Measurements from ENCODE around the gene KHDRBS2.

KHDRBS2 gene

DNA sequence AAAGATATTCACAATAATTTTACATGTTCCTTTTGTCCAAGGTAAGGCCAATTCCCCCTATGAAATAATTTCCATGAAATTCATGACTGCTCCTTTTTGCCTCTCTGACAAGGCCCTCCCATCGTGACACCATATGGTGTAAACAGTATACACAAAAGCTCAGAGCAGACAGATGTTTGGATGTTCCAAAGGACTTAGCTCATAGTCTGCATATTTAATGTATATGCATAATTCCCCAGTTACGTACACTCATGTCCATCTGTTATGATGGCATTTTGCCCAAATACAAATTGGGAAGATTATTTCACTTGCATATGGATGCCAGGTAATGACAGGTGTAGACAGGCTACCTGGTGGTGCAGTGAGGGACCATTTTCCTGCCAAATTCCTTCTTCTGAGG is 376.5 kb downstream of the KHDRBS2 start:
- TF ChIP-seq, protein P1, sequence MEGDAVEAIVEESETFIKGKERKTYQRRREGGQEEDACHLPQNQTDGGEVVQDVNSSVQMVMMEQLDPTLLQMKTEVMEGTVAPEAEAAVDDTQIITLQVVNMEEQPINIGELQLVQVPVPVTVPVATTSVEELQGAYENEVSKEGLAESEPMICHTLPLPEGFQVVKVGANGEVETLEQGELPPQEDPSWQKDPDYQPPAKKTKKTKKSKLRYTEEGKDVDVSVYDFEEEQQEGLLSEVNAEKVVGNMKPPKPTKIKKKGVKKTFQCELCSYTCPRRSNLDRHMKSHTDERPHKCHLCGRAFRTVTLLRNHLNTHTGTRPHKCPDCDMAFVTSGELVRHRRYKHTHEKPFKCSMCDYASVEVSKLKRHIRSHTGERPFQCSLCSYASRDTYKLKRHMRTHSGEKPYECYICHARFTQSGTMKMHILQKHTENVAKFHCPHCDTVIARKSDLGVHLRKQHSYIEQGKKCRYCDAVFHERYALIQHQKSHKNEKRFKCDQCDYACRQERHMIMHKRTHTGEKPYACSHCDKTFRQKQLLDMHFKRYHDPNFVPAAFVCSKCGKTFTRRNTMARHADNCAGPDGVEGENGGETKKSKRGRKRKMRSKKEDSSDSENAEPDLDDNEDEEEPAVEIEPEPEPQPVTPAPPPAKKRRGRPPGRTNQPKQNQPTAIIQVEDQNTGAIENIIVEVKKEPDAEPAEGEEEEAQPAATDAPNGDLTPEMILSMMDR (IDR thresholded peaks at IDR 0.05; ENCODE audit: insufficient read depth, low read length, missing control alignments): no peak
- ChIA-PET POLR2A (no interaction called here), CTCF (no interaction called here)
- H3K4me3 ChIP-seq (ENCODE audit: low read depth, low read length): no peak overlapping the region
- DNase-seq (ENCODE audit: low read depth, low spot score): no peak

- CTCF ChIA-PET: no interaction called here
Measured at GRCh38 chr6:61901748-61902147, 384.3 kb downstream of the KHDRBS2 start.

DNA sequence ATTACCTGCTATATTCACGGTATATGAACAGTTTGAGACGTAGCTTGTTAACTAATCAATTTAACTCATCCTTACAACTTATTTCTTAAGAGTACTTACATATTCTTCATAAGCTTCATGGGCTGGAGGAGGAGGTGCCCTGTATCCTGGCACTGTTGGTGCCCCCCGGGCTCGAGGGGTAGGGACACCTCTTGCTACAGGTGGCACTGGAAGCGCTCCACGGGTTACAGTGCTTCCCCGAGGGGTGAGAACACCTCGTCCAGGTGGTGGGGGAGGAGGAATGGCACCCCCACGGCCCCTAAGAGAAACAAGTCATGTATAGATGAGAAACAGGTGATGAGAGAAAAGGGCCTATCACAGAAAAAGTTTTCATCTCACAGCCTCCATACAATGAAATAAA is 391.5 kb downstream of the KHDRBS2 start:
- TF ChIP-seq, protein P1 (IDR thresholded peaks at IDR 0.05; ENCODE audit: insufficient read depth, low read length, missing control alignments): no peak
- DNase-seq (ENCODE audit: low read depth, low spot score): no peak
- CTCF ChIA-PET: no interaction called here
- H3K4me3 ChIP-seq (ENCODE audit: low read depth, low read length): no peak overlapping the region
- POLR2A ChIA-PET: no interaction called here

More at GRCh38 chr6:61901748-61902147, 384.3 kb downstream of the KHDRBS2 start:
- POLR2A ChIA-PET: no interaction called here
- no peak for DNase-seq (ENCODE audit: low read depth, low spot score)
- TF ChIP-seq, protein P1 (IDR thresholded peaks at IDR 0.05; ENCODE audit: insufficient read depth, low read length, missing control alignments): no peak
- no peak overlapping the region for H3K4me3 ChIP-seq (ENCODE audit: low read depth, low read length)

DNA sequence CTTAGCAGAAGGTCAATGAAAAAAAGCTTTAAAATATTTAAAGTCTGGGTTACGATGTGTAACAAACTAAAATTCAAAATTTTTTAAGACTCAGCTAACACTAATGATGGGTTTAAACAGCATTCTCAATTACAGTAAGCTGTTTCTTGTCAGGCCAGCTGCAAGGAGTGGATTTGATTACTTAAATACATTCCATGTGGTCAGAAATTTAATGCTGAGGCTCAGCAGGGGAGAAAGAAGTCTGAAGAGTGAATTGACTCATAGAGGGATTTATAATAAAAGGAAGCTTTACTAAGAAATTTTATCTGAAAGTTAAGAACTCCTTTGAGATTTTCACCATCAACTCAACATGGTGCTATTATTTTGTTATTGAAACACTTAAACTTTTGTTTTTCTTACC is 398.6 kb downstream of the KHDRBS2 start:
- no peak for DNase-seq (ENCODE audit: low read depth, low spot score)
- POLR2A ChIA-PET: no interaction called here
- H3K4me3 ChIP-seq (ENCODE audit: low read depth, low read length): no peak overlapping the region
- TF ChIP-seq, protein P1 (IDR thresholded peaks at IDR 0.05; ENCODE audit: insufficient read depth, low read length, missing control alignments): no peak
- CTCF ChIA-PET: no interaction called here

GRCh38 chr6:61886608-61887259 is 399.3 kb downstream of the KHDRBS2 start:
- TF ChIP-seq, protein P1 (IDR thresholded peaks at IDR 0.05; ENCODE audit: insufficient read depth, low read length, missing control alignments): no peak
- CTCF ChIA-PET: no interaction called here
- POLR2A ChIA-PET: no interaction called here
- DNase-seq (ENCODE audit: low read depth, low spot score): no peak
- H3K4me3 ChIP-seq (ENCODE audit: low read depth, low read length): no peak overlapping the region

- CTCF ChIA-PET: no interaction called here
Measured at GRCh38 chr6:61869632-61870400, 416.2 kb downstream of the KHDRBS2 start.

More at GRCh38 chr6:61869632-61870400, 416.2 kb downstream of the KHDRBS2 start:
- DNase-seq (ENCODE audit: low read depth, low spot score): no peak
- TF ChIP-seq, protein P1 (IDR thresholded peaks at IDR 0.05; ENCODE audit: insufficient read depth, low read length, missing control alignments): no peak
- POLR2A ChIA-PET: no interaction called here
- no peak overlapping the region for H3K4me3 ChIP-seq (ENCODE audit: low read depth, low read length)
